ENCODE measurements around the gene SCYGR7.

Gene SCYGR7

GRCh38 chr2:227759411-227760118, 31.4 kb downstream of the SCYGR7 start:
- no peak for DNase-seq

GRCh38 chr2:227761740-227762476, 33.8 kb downstream of the SCYGR7 start:
- DNase-seq, result no peak

- no peak for DNase-seq
These were observed 37.7 kb downstream of the SCYGR7 start for GRCh38 chr2:227765788-227766372.

GRCh38 chr2:227766373-227766883, 38.3 kb downstream of the SCYGR7 start:
- DNase-seq, result peak; percentile 9 to 18 (median 14)

- DNase-seq, result no peak
These were observed 39.7 kb downstream of the SCYGR7 start for GRCh38 chr2:227767830-227768229.

- no peak for DNase-seq
These were observed 44.1 kb downstream of the SCYGR7 start for GRCh38 chr2:227772197-227772661.

GRCh38 chr2:227772932-227773331, 44.8 kb downstream of the SCYGR7 start:
- no peak for DNase-seq

- no peak for DNase-seq
These were observed 46.0 kb downstream of the SCYGR7 start for GRCh38 chr2:227774011-227774624.

- no peak for DNase-seq
These were observed 47.0 kb downstream of the SCYGR7 start for GRCh38 chr2:227774895-227775842.

Data from activated CD4-positive, CD25-positive, alpha-beta regulatory T cell (primary cell).